Right cardiac atrium (tissue), 5 donors: ENCODE results near the gene CRYGN. TPM values are rescaled to one million over a fixed set of nuclear protein-coding genes. Genes with fewer than 3 reads are reported as not detected.
A peak's percentile ranks its signal among the peaks of the same experiment; 100 is the strongest.

ENCODE experiments used
- ATAC-seq, 2 donors: fragments of 200-7000 bp; cut with Tn5 transposase; one replicate each; pipeline versions ENCODE4 v1.8.0 to v1.9.1; 2020; ENCODE audit warnings: moderate library complexity in 2 of 2, mild to moderate bottlenecking in 1 of 2
- DNase-seq, 3 donors: peaks; one replicate each; pipeline ENCODE4 v3.0.0-alpha.2; 2020
- H3K27ac ChIP-seq: one replicate; pipeline ENCODE4 v1.5.1; 2013; ENCODE audit warnings: mild to moderate bottlenecking, low read length, control low read depth, moderate library complexity
- H3K27me3 ChIP-seq: one replicate; pipeline ENCODE4 v1.6.1; 2013; ENCODE audit not compliant: control insufficient read depth, insufficient read depth
- H3K4me1 ChIP-seq: one replicate; pipeline ENCODE4 v1.6.1; 2013; ENCODE audit warnings: low read length; ENCODE audit not compliant: control insufficient read depth, insufficient read depth
- H3K4me3 ChIP-seq: one replicate; pipeline ENCODE4 v1.5.1; 2013; ENCODE audit warnings: low read length, control low read depth
- H3K9me3 ChIP-seq: one replicate; pipeline ENCODE4 v1.6.1; 2013; ENCODE audit warnings: low read length; ENCODE audit not compliant: control insufficient read depth
- WGBS: extraction: QIAGEN DNeasy Blood & Tissue Kit; methylation state at CpG from one replicate; pipeline ENCODE4 v1.1.7; 2013; 5-methylcytosine and 5-hydroxymethylcytosine counted together
- intact Hi-C, 4 donors: fragments of 100-400 bp; cut with DNase I; formaldehyde crosslinking; loops; one replicate each; pipeline versions ENCODE4 v1.11.0 to v1.14.0; 2022 to 2023
- polyA plus RNA-seq: library from polyadenylated mRNA; stranded (reverse); fragments of 200-250 nt; gene quantifications from one replicate; pipeline ENCODE4 v1.2.3, GENCODE V29; 2013
- total RNA-seq, 4 donors: library from RNA; stranded (reverse); fragmentation: NEBNext Ultra II Directional; extraction: Animal tissue kit (Norgen Biotek cat#: 25700); gene quantifications; one replicate each; pipeline ENCODE4 v1.2.1, GENCODE V29; 2021
- donor health status: healthy with polysubstance abuse.
- donor health status: DM: no; HTN: yes; CAD: no.
- donor health status: DM: no; HTN: no; CAD: no.
- donor health status: DM: no; HTN: yes; CAD: no; lungs with severe emphysema.
- donor health status: DM: yes; HTN: yes; CAD: no.

Gene CRYGN
- total and polyA plus RNA-seq, 5 donors: 0.07 to 0.11 TPM; not detected in 3

GRCh38 chr7:151410405-151411390 lies 29.2 kb downstream of the CRYGN start:
- DNase-seq (peak in 1 of 3 donors; percentile 62), ATAC-seq (peak; percentile 42 to 44)
- no peaks in the 10 kb centered on the region for H3K9me3 ChIP-seq
- peak overlapping the region; percentile 53 for H3K4me3 ChIP-seq
- H3K27ac ChIP-seq: no peak overlapping the region
- no peaks in the 10 kb centered on the region for H3K4me1 ChIP-seq
- 23% methylated on average over 55 of the region's 55 CpGs for WGBS
- no peaks in the 10 kb centered on the region for H3K27me3 ChIP-seq
- intact Hi-C loops: no loop called here

- intact Hi-C loops: no loop called here
These were observed 30.1 kb downstream of the CRYGN start, which contains the start of gene WDR86 for GRCh38 chr7:151409667-151410404. Gene WDR86, minus strand, starts transcription at chr7:151410038. Its CDS starts 449 bp downstream, at chr7:151409589.

GRCh38 chr7:151408839-151409666 lies 30.9 kb downstream of the CRYGN start:
- Histone ChIP-seq H3K9me3 (no peaks in the 10 kb centered on the region), H3K4me1 (no peaks in the 10 kb centered on the region), H3K27me3 (no peaks in the 10 kb centered on the region), H3K27ac (no peak overlapping the region), H3K4me3 (peak overlapping the region; percentile 53)
- 18% methylated on average over 61 of the region's 61 CpGs for WGBS
- no peak for ATAC-seq
- DNase-seq: peak in 2 of 3 donors; percentile 39 to 42
- intact Hi-C loops: no loop called here

More at GRCh38 chr7:151409667-151410404, 30.1 kb downstream of the CRYGN start, which contains the start of gene WDR86:
- DNase-seq (peak in 1 of 3 donors; percentile 50), ATAC-seq (peak; percentile 12 to 45)
- H3K4me1 ChIP-seq: no peaks in the 10 kb centered on the region
- 1% methylated on average over 75 of the region's 75 CpGs for WGBS
- H3K9me3 ChIP-seq: no peaks in the 10 kb centered on the region
- no peaks in the 10 kb centered on the region for H3K27me3 ChIP-seq
- peak within 1 kb of the TSS; percentile 53 for H3K4me3 ChIP-seq
- H3K27ac ChIP-seq: no peak within 1 kb of the TSS

- intact Hi-C loops: no loop called here
These were observed 31.5 kb downstream of the CRYGN start for GRCh38 chr7:151408498-151408838.

GRCh38 chr7:151406886-151407583 lies 32.9 kb downstream of the CRYGN start:
- Histone ChIP-seq H3K4me3 (no peak overlapping the region), H3K4me1 (no peaks in the 10 kb centered on the region), H3K27ac (no peak overlapping the region), H3K9me3 (no peaks in the 10 kb centered on the region), H3K27me3 (no peaks in the 10 kb centered on the region)
- ATAC-seq: no peak
- intact Hi-C loops: no loop called here
- WGBS: 88% methylated on average over 9 of the region's 9 CpGs
- no peak for DNase-seq

More at GRCh38 chr7:151408498-151408838, 31.5 kb downstream of the CRYGN start:
- WGBS: 87% methylated on average over 7 of the region's 7 CpGs
- no peaks in the 10 kb centered on the region for H3K4me1 ChIP-seq
- no peak for DNase-seq
- H3K27me3 ChIP-seq: no peaks in the 10 kb centered on the region
- H3K27ac ChIP-seq: no peak overlapping the region
- no peak for ATAC-seq
- H3K4me3 ChIP-seq: no peak overlapping the region
- H3K9me3 ChIP-seq: no peaks in the 10 kb centered on the region

GRCh38 chr7:151406051-151406875 lies 33.7 kb downstream of the CRYGN start:
- DNase-seq: peak in 1 of 3 donors; percentile 36
- WGBS: 91% methylated on average over 24 of the region's 24 CpGs
- no peaks in the 10 kb centered on the region for H3K27me3 ChIP-seq

GRCh38 chr7:151405588-151405987 lies 34.4 kb downstream of the CRYGN start:
- Histone ChIP-seq H3K9me3 (no peaks in the 10 kb centered on the region), H3K4me1 (no peaks in the 10 kb centered on the region), H3K27me3 (no peaks in the 10 kb centered on the region), H3K27ac (no peak overlapping the region), H3K4me3 (no peak overlapping the region)
- intact Hi-C loops: no loop called here
- 86% methylated on average over 10 of the region's 10 CpGs for WGBS
- DNase-seq (no peak), ATAC-seq (no peak)

More at GRCh38 chr7:151406051-151406875, 33.7 kb downstream of the CRYGN start:
- intact Hi-C loops: no loop called here
- H3K4me3 ChIP-seq: no peak overlapping the region
- H3K4me1 ChIP-seq: no peaks in the 10 kb centered on the region
- no peak overlapping the region for H3K27ac ChIP-seq
- ATAC-seq: no peak
- H3K9me3 ChIP-seq: no peaks in the 10 kb centered on the region

GRCh38 chr7:151405056-151405455 lies 34.9 kb downstream of the CRYGN start:
- Histone ChIP-seq H3K4me1 (no peaks in the 10 kb centered on the region), H3K27me3 (no peaks in the 10 kb centered on the region), H3K9me3 (no peaks in the 10 kb centered on the region), H3K27ac (no peak overlapping the region), H3K4me3 (no peak overlapping the region)
- DNase-seq: peak in 1 of 3 donors; percentile 30
- ATAC-seq: no peak
- intact Hi-C loops: no loop called here
- WGBS: 78% methylated on average over 9 of the region's 9 CpGs

GRCh38 chr7:151404216-151405011 lies 35.5 kb downstream of the CRYGN start:
- Histone ChIP-seq H3K9me3 (no peaks in the 10 kb centered on the region), H3K4me1 (no peaks in the 10 kb centered on the region), H3K4me3 (no peak overlapping the region), H3K27ac (no peak overlapping the region), H3K27me3 (no peaks in the 10 kb centered on the region)
- peak; percentile 57 to 79 for ATAC-seq
- WGBS: 69% methylated on average over 18 of the region's 18 CpGs
- intact Hi-C loops: no loop called here
- DNase-seq: peak in 2 of 3 donors; percentile 51 to 73
